Measurements from ENCODE around the gene KIF9. TPM values are rescaled to one million over a fixed set of nuclear protein-coding genes. Genes with fewer than 3 reads are reported as not detected.
"Not testable (repeated sequence)": the region's sequence is repeated elsewhere in the genome, so short reads cannot be mapped to it uniquely, and the experiment has no call there.

KIF9 gene
- polyA plus RNA-seq, 1 experiment, result 4.0 TPM

- Histone ChIP-seq H3K9me3 (ENCODE audit: control insufficient read depth, insufficient read depth, low read length) (no peaks in the 10 kb centered on the region), H3K4me3 (ENCODE audit: low read depth, low read length) (no peak overlapping the region), H3K27ac (ENCODE audit: low read depth, low read length) (no peak overlapping the region), H3K27me3 (ENCODE audit: control insufficient read depth, insufficient read depth, low read length) (no peaks in the 10 kb centered on the region)
- no peak for TF ChIP-seq CTCF (IDR thresholded peaks at IDR 0.05; ENCODE audit: low read depth, low read length)
- ChIA-PET POLR2A (no interaction called here), CTCF (interaction anchor here (0.5 to 1.0 kb wide), 3 partner anchors 10 to 44 kb away, joined by 3 to 6 read pairs (median 5); no protein-coding TSS in a partner anchor)
- DNase-seq (ENCODE audit: low read depth, low spot score), result no peak
These were observed 11.2 kb upstream of the KIF9 start for GRCh38 chr3:47293822-47294221.

- H3K4me3 ChIP-seq (ENCODE audit: low read depth, low read length); H3K9me3 ChIP-seq (ENCODE audit: control insufficient read depth, insufficient read depth, low read length); CTCF ChIA-PET; H3K27me3 ChIP-seq (ENCODE audit: control insufficient read depth, insufficient read depth, low read length); DNase-seq (ENCODE audit: low read depth, low spot score); H3K27ac ChIP-seq (ENCODE audit: low read depth, low read length): not testable (repeated sequence)
- POLR2A ChIA-PET, result interaction anchor here (0.5 kb wide), 1 partner anchor 67 kb away, joined by 6 read pairs; no protein-coding TSS in a partner anchor
These were observed 9.3 kb upstream of the KIF9 start for GRCh38 chr3:47291754-47292420.

GRCh38 chr3:47291158-47291753 lies 8.7 kb upstream of the KIF9 start:
- DNase-seq (ENCODE audit: low read depth, low spot score), result no peak
- no peak overlapping the region for H3K27ac ChIP-seq (ENCODE audit: low read depth, low read length)
- CTCF ChIA-PET, result interaction anchor here (0.6 kb wide), 1 partner anchor 32 kb away, joined by 3 read pairs; no protein-coding TSS in a partner anchor
- no peaks in the 10 kb centered on the region for H3K9me3 ChIP-seq (ENCODE audit: control insufficient read depth, insufficient read depth, low read length)
- POLR2A ChIA-PET, result interaction anchor here (0.5 kb wide), 1 partner anchor 66 kb away, joined by 6 read pairs; no protein-coding TSS in a partner anchor
- TF ChIP-seq CTCF (IDR thresholded peaks at IDR 0.05; ENCODE audit: low read depth, low read length), result no peak
- H3K4me3 ChIP-seq (ENCODE audit: low read depth, low read length), result no peak overlapping the region
- H3K27me3 ChIP-seq (ENCODE audit: control insufficient read depth, insufficient read depth, low read length), result no peaks in the 10 kb centered on the region

GRCh38 chr3:47288966-47289910 lies 6.6 kb upstream of the KIF9 start:
- CTCF ChIA-PET, result interaction anchor here (0.8 to 1.4 kb wide), 3 partner anchors 35 to 380 kb away, joined by 3 to 5 read pairs (median 4); no protein-coding TSS in a partner anchor
- POLR2A ChIA-PET, result no interaction called here
- no peaks in the 10 kb centered on the region for H3K9me3 ChIP-seq (ENCODE audit: control insufficient read depth, insufficient read depth, low read length)
- TF ChIP-seq CTCF (IDR thresholded peaks at IDR 0.05; ENCODE audit: low read depth, low read length), result no peak
- no peak overlapping the region for H3K27ac ChIP-seq (ENCODE audit: low read depth, low read length)
- DNase-seq (ENCODE audit: low read depth, low spot score), result no peak
- no peak overlapping the region for H3K4me3 ChIP-seq (ENCODE audit: low read depth, low read length)
- no peaks in the 10 kb centered on the region for H3K27me3 ChIP-seq (ENCODE audit: control insufficient read depth, insufficient read depth, low read length)

GRCh38 chr3:47283591-47284364 lies 1.2 kb upstream of the KIF9 start:
- Histone ChIP-seq H3K4me3 (ENCODE audit: low read depth, low read length) (peak overlapping the region; percentile 97), H3K9me3 (ENCODE audit: control insufficient read depth, insufficient read depth, low read length) (peaks cover 2% of the 10 kb centered on the region; the same call in 1 of the 2 replicates), H3K27ac (ENCODE audit: low read depth, low read length) (no peak overlapping the region), H3K27me3 (ENCODE audit: control insufficient read depth, insufficient read depth, low read length) (no peaks in the 10 kb centered on the region)
- POLR2A ChIA-PET, result interaction anchor here (0.7 to 1.0 kb wide), 2 partner anchors 31 to 131 kb away, joined by 3 read pairs; no protein-coding TSS in a partner anchor
- no peak for DNase-seq (ENCODE audit: low read depth, low spot score)
- CTCF ChIA-PET, result interaction anchor here (1.2 kb wide), 1 partner anchor 40 kb away, joined by 4 read pairs; no protein-coding TSS in a partner anchor
- no peak for TF ChIP-seq CTCF (IDR thresholded peaks at IDR 0.05; ENCODE audit: low read depth, low read length)
